ENCODE results near the gene NTN5.
"Not testable (repeated sequence)": the region's sequence is repeated elsewhere in the genome, so short reads cannot be mapped to it uniquely, and the experiment has no call there.

The NTN5 gene

GRCh38 chr19:48644839-48645619 is 27.8 kb downstream of the NTN5 start:
- peak in 2 of 3 experiments; percentile 39 to 57 for DNase-seq (ENCODE audit: low read depth in 3 of 3)

- no peak for DNase-seq (ENCODE audit: low read depth in 3 of 3)
These were observed 28.5 kb downstream of the NTN5 start for GRCh38 chr19:48644355-48644754.

GRCh38 chr19:48642862-48643261 is 30.0 kb downstream of the NTN5 start:
- no peak for DNase-seq (ENCODE audit: low read depth in 3 of 3)

- DNase-seq (ENCODE audit: low read depth in 3 of 3), result no peak
These were observed 31.0 kb downstream of the NTN5 start for GRCh38 chr19:48641850-48642249.

- DNase-seq (ENCODE audit: low read depth in 3 of 3), result no peak
These were observed 33.1 kb downstream of the NTN5 start for GRCh38 chr19:48639483-48640375.

GRCh38 chr19:48638831-48639381 is 33.9 kb downstream of the NTN5 start:
- no peak for DNase-seq (ENCODE audit: low read depth in 3 of 3)

GRCh38 chr19:48637948-48638830 is 34.6 kb downstream of the NTN5 start:
- peak; percentile 56 to 78 (median 70) for DNase-seq (ENCODE audit: low read depth in 3 of 3)

GRCh38 chr19:48637449-48637947 is 35.3 kb downstream of the NTN5 start:
- DNase-seq (ENCODE audit: low read depth in 3 of 3), result peak; percentile 97 to 99 (median 98)

GRCh38 chr19:48636859-48637448 is 35.9 kb downstream of the NTN5 start, which contains the start of gene DBP:
Gene DBP, minus strand, starts transcription at chr19:48637379. Its CDS starts 385 bp downstream, at chr19:48636994.
- DNase-seq (ENCODE audit: low read depth in 3 of 3), result no peak

- DNase-seq (ENCODE audit: low read depth in 3 of 3), result no peak
These were observed 36.6 kb downstream of the NTN5 start for GRCh38 chr19:48635966-48636858.

GRCh38 chr19:48635263-48635965 is 37.4 kb downstream of the NTN5 start:
- DNase-seq (ENCODE audit: low read depth in 3 of 3), result peak; percentile 56 to 75 (median 59)

GRCh38 chr19:48634424-48635262 is 38.2 kb downstream of the NTN5 start:
- DNase-seq (ENCODE audit: low read depth in 3 of 3), result peak; percentile 85 to 93 (median 87)

GRCh38 chr19:48634036-48634342 is 38.8 kb downstream of the NTN5 start:
- DNase-seq (ENCODE audit: low read depth in 3 of 3), result no peak

GRCh38 chr19:48633148-48634035 is 39.4 kb downstream of the NTN5 start:
- DNase-seq (ENCODE audit: low read depth in 3 of 3), result no peak

GRCh38 chr19:48632692-48633147 is 40.1 kb downstream of the NTN5 start:
- no peak for DNase-seq (ENCODE audit: low read depth in 3 of 3)

- DNase-seq (ENCODE audit: low read depth in 3 of 3), result not testable (repeated sequence)
These were observed 40.5 kb downstream of the NTN5 start for GRCh38 chr19:48632286-48632685.

GRCh38 chr19:48631225-48631624 is 41.6 kb downstream of the NTN5 start:
- no peak for DNase-seq (ENCODE audit: low read depth in 3 of 3)

All from stimulated activated CD4-positive, alpha-beta T cell treated with anti-CD3 and anti-CD28 coated beads, TNF-alpha, amount 100 ng/mL, for 4 hours (primary cell).